ENCODE results near the gene KRT36. TPM values are rescaled to one million over a fixed set of nuclear protein-coding genes. Genes with fewer than 3 reads are reported as not detected.

KRT36 gene
- total RNA-seq, 1 donor from 2014 or later = not detected

GRCh38 chr17:41532947-41533570, 43.3 kb upstream of the KRT36 start:
- Mint-ChIP-seq H3K36me3 (ENCODE audit: low read depth) (no peaks in the 10 kb centered on the region), H3K27me3 (peaks cover 69% of the 10 kb centered on the region), H3K4me1 (peaks cover 2% of the 10 kb centered on the region), H3K9me3 (no peaks in the 10 kb centered on the region), H3K4me3 (no peak overlapping the region), H3K27ac (no peak overlapping the region)
- intact Hi-C loops (cut with micrococcal nuclease) = no loop called here
- ChIA-PET CTCF (interaction anchor here (2.1 kb wide), 1 partner anchor 16 kb away, joined by 9 read pairs; no protein-coding TSS in a partner anchor), POLR2A (interaction anchor here (1.0 kb wide), 1 partner anchor 16 kb away, joined by 3 read pairs; no protein-coding TSS in a partner anchor)
- TF ChIP-seq CTCF (IDR thresholded peaks at IDR 0.05) = no peak
- no peak for DNase-seq
- ATAC-seq (ENCODE audit: low read depth) = no peak

- Mint-ChIP-seq H3K9me3 (no peaks in the 10 kb centered on the region), H3K4me3 (no peak overlapping the region), H3K4me1 (peaks cover 7% of the 10 kb centered on the region), H3K27ac (no peak overlapping the region), H3K27me3 (peaks cover 68% of the 10 kb centered on the region), H3K36me3 (ENCODE audit: low read depth) (no peaks in the 10 kb centered on the region)
- intact Hi-C loops (cut with micrococcal nuclease) = no loop called here
- DNase-seq (no peak), ATAC-seq (ENCODE audit: low read depth) (no peak)
- TF ChIP-seq CTCF (IDR thresholded peaks at IDR 0.05) = no peak
- CTCF ChIA-PET = interaction anchor here (2.1 kb wide), 1 partner anchor 17 kb away, joined by 9 read pairs; no protein-coding TSS in a partner anchor
- POLR2A ChIA-PET = no interaction called here
Observed at GRCh38 chr17:41531993-41532392, 42.3 kb upstream of the KRT36 start.

GRCh38 chr17:41530062-41531048, 40.6 kb upstream of the KRT36 start:
- ChIA-PET POLR2A (no interaction called here), CTCF (no interaction called here)
- Mint-ChIP-seq H3K27ac (no peak overlapping the region), H3K4me3 (no peak overlapping the region), H3K36me3 (ENCODE audit: low read depth) (no peaks in the 10 kb centered on the region), H3K27me3 (peaks cover 68% of the 10 kb centered on the region), H3K4me1 (peaks cover 7% of the 10 kb centered on the region), H3K9me3 (no peaks in the 10 kb centered on the region)
- TF ChIP-seq CTCF (IDR thresholded peaks at IDR 0.05) = no peak
- intact Hi-C loops (cut with micrococcal nuclease) = no loop called here
- DNase-seq (no peak), ATAC-seq (ENCODE audit: low read depth) (no peak)

GRCh38 chr17:41529491-41529915, 39.8 kb upstream of the KRT36 start:
- POLR2A ChIA-PET = no interaction called here
- H3K4me3 Mint-ChIP-seq = no peak overlapping the region
- ATAC-seq (ENCODE audit: low read depth) (no peak), DNase-seq (no peak)
- CTCF ChIA-PET = no interaction called here
- H3K27me3 Mint-ChIP-seq = peaks cover 63% of the 10 kb centered on the region
- no peak for TF ChIP-seq CTCF (IDR thresholded peaks at IDR 0.05)
- H3K4me1 Mint-ChIP-seq = peaks cover 7% of the 10 kb centered on the region
- H3K36me3 Mint-ChIP-seq (ENCODE audit: low read depth) = no peaks in the 10 kb centered on the region
- H3K9me3 Mint-ChIP-seq = no peaks in the 10 kb centered on the region
- H3K27ac Mint-ChIP-seq = no peak overlapping the region
- intact Hi-C loops (cut with micrococcal nuclease) = no loop called here

GRCh38 chr17:41528959-41529353, 39.2 kb upstream of the KRT36 start:
- Mint-ChIP-seq H3K4me3 (no peak overlapping the region), H3K27me3 (peaks cover 63% of the 10 kb centered on the region), H3K4me1 (peaks cover 7% of the 10 kb centered on the region), H3K9me3 (no peaks in the 10 kb centered on the region), H3K36me3 (ENCODE audit: low read depth) (no peaks in the 10 kb centered on the region), H3K27ac (no peak overlapping the region)
- no peak for TF ChIP-seq CTCF (IDR thresholded peaks at IDR 0.05)
- intact Hi-C loops (cut with micrococcal nuclease) = no loop called here
- POLR2A ChIA-PET = no interaction called here
- ATAC-seq (ENCODE audit: low read depth) (no peak), DNase-seq (no peak)
- CTCF ChIA-PET = no interaction called here
